Stimulated activated naive CD8-positive, alpha-beta T cell treated with anti-CD3 and anti-CD28 coated beads, Interleukin-15, Interleukin-2, amounts not matched to agents 100 U/mL and 50 U/mL, for 24 hours (primary cell): ENCODE data around the gene ACSM2A.
"Not testable (repeated sequence)": the region's sequence is repeated elsewhere in the genome, so short reads cannot be mapped to it uniquely, and the experiment has no call there.

ENCODE experiments used
- ATAC-seq: fragments of 150-1000 bp; cut with Tn5 transposase; one replicate; pipeline ENCODE4 v1.10.0; 2021
- DNase-seq: peaks from one replicate; pipeline ENCODE4 v3.0.0; 2021

Gene ACSM2A, protein sequence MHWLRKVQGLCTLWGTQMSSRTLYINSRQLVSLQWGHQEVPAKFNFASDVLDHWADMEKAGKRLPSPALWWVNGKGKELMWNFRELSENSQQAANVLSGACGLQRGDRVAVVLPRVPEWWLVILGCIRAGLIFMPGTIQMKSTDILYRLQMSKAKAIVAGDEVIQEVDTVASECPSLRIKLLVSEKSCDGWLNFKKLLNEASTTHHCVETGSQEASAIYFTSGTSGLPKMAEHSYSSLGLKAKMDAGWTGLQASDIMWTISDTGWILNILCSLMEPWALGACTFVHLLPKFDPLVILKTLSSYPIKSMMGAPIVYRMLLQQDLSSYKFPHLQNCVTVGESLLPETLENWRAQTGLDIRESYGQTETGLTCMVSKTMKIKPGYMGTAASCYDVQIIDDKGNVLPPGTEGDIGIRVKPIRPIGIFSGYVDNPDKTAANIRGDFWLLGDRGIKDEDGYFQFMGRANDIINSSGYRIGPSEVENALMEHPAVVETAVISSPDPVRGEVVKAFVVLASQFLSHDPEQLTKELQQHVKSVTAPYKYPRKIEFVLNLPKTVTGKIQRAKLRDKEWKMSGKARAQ

GRCh38 chr16:20451364-20451763 lies at the start of gene ACSM2A:
ACSM2A (plus strand) TSS chr16:20451521; CDS start chr16:20460115, 8,594 bp downstream.
- not testable (repeated sequence) for ATAC-seq, DNase-seq

DNA sequence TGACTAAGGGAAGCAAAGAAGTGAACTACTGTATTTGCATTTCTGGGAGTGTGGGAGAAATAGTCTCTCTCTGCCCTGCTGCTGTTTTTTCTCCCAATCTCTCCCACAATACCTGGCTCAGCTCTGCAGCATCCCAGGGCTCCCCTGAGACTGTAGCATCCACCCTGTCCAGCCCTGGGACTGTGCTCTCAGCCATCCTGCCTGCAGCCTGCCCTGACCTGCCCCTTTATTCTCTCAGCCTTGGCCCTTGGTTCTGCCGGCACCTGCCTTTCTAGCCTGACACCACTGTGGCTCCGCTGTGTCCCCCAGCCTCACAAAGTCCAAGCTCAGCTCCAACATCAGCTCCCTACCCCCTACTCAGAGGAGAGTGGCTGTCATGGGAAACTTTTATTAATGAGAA lies 48.7 kb upstream of the ACSM2A start:
- ATAC-seq = no peak
- DNase-seq = no peak

GRCh38 chr16:20404637-20405036 lies 46.7 kb upstream of the ACSM2A start, which contains the start of gene PDILT:
PDILT (minus strand) TSS chr16:20404737; CDS start chr16:20399300, 5,437 bp downstream.
- DNase-seq (no peak), ATAC-seq (no peak)

- ATAC-seq (no peak), DNase-seq (no peak)
Observed at GRCh38 chr16:20409398-20410120, 41.8 kb upstream of the ACSM2A start, which contains the start of gene ACSM5. ACSM5 (plus strand) TSS chr16:20409534; CDS start chr16:20411485, 1,951 bp downstream.

- ATAC-seq = no peak
- DNase-seq = no peak
Observed at GRCh38 chr16:20410121-20410723, 41.1 kb upstream of the ACSM2A start.

GRCh38 chr16:20411055-20411454 lies 40.3 kb upstream of the ACSM2A start:
- DNase-seq = no peak
- ATAC-seq = no peak

- no peak for DNase-seq
- no peak for ATAC-seq
Observed at GRCh38 chr16:20415541-20415940, 35.8 kb upstream of the ACSM2A start.

DNA sequence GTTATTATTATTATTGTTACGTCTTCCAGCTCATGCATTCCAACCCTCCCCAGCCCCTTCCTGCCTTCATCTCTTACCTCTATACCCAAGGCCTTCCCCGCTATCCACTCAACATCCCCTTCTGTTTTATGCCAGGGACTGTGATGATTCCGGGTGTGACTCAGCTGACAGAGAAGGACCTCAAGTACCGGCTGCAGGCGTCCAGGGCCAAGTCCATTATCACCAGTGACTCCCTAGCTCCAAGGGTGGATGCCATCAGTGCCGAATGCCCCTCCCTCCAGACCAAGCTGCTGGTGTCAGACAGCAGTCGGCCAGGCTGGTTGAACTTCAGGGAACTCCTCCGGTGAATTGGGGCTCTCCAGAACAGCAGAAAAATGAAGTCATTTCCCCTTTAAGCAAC lies 32.2 kb upstream of the ACSM2A start:
- not testable (repeated sequence) for ATAC-seq, DNase-seq

GRCh38 chr16:20421748-20422147 lies 29.6 kb upstream of the ACSM2A start:
- not testable (repeated sequence) for DNase-seq, ATAC-seq

- ATAC-seq, DNase-seq: not testable (repeated sequence)
Observed at GRCh38 chr16:20423772-20424128, 27.6 kb upstream of the ACSM2A start.

- DNase-seq (no peak), ATAC-seq (no peak)
Observed at GRCh38 chr16:20424129-20424866, 27.0 kb upstream of the ACSM2A start.

- DNase-seq, ATAC-seq: not testable (repeated sequence)
Observed at GRCh38 chr16:20427401-20427797, 23.9 kb upstream of the ACSM2A start.

GRCh38 chr16:20429499-20429898 lies 21.8 kb upstream of the ACSM2A start:
- DNase-seq, ATAC-seq: not testable (repeated sequence)

DNA sequence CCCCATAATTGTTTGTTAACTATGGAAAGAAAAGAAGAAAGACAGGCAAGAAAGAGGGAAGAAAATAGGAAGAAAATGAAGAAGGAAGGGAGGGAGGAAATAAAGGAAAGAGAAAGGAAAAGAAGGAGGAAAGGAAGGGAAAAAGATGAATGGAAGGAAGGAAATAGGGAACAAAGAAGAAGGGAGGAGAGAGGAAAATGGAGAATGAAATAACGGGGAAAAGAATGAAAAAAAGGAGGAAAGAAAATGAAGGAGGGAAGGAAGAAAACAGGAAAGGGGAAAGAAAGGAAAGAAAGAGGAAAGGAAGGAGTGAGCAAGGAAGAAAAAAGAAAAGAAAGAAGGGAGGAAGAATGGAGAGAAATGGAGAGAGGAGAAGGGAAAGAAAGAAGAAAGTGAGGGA lies 20.8 kb upstream of the ACSM2A start:
- ATAC-seq, DNase-seq: not testable (repeated sequence)

- ATAC-seq = no peak
- DNase-seq = no peak
Observed at GRCh38 chr16:20430948-20431347, 20.4 kb upstream of the ACSM2A start.

DNA sequence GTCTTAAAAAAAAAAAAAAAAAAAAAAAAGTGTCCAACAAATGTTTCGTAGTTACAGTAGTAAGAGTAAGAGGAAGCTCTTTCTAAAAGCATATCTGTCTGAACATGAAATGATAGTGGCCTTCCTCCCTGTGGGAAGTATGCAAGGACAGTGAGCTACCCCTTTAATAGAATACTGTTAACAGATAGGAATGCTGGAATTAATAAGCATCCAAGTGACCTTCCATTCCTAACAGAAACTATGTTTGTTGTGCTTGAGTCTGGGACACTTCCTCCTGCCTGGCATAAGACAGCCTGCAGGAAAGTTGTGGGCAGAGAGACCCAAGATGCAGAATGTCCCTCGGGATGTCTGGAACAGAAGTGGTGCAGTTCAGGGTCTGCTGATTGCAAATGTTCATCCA lies 12.4 kb upstream of the ACSM2A start:
- DNase-seq, ATAC-seq: not testable (repeated sequence)

DNA sequence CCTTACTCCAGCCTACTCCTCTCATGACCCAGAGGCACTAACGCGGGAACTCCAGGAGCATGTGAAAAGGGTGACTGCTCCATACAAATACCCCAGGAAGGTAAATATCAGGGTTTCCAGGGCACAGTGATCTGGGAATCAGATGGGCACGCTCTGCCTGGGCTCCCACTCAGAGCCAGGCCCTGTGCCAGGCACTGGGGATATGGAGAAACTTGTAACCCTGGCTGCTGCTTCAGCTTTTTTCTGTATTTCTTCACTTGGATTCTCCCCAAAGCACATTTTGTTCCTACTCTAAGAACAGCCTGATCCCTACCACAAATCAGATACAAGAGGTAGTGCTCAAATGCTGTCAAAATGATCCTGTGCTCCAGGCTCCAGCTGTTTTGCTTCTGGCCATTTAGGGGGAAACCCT lies 11.5 kb upstream of the ACSM2A start:
- not testable (repeated sequence) for ATAC-seq, DNase-seq

DNA sequence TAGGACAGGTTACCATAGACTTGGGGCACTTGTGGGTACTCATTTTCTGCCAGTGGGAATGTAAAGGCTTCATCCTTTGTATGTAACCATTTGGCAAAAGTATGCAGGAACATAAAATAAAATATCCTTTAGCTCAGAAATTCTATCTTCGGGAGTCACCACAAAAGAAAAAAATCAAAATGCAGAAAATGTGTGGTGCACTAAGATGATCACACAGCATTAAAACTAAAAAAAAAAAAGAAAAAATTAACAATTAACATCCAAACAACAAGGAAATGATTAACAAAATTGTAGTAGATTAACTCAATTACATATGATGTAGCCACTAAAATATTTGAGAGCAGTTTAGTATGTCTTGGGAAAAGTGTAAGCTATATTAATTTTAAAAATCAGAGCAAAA lies 10.6 kb upstream of the ACSM2A start:
- not testable (repeated sequence) for ATAC-seq, DNase-seq

DNA sequence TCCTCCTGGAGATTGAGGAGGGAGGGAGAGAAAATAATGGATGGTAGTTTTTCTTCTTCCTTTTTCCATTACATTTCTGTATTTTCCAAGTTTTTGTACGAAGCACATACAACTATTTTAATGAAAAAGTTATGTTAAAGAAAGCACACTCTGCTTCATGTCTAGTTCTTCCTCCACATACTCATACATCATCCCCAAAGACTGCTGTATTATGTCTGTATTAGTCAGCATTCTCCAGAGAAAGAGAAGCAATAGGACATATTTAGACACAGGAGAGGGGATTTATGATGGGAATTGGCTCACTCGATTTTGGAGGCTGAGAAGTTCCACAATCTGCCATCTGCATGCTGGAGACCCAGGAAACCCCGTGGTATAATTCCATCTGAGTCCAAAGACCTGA lies 10.1 kb upstream of the ACSM2A start:
- DNase-seq (no peak), ATAC-seq (no peak)

DNA sequence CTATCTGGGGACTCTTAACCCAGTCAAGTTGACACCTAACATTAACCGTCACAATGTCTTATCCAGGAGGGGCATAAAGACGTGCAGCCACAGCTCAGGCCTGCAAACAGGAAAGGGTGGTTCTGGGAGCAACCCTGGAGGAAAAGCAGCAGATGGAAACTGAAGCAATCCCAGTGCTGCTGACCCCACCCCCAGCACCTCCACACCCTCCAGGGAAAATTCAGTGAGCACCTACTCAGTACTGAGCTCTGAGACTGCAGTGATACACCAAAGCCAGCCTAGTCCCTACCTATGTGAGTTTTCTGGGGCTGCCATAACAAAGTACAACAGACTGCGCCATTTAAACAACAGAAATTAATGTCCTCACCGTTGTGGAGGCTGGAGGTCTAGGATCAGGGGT lies 9.5 kb upstream of the ACSM2A start:
- ATAC-seq, DNase-seq: not testable (repeated sequence)

GRCh38 chr16:20446652-20447393 lies 4.5 kb upstream of the ACSM2A start:
- DNase-seq, ATAC-seq: not testable (repeated sequence)
